Neural cell (in vitro differentiated cells): ENCODE measurements around the gene GET3.

ENCODE experiments used
- CTCF ChIP-seq: fragments of 450-650 bp; IDR thresholded peaks from 2 replicates; pipeline ENCODE4 v1.5.1; 2014; ENCODE audit warnings: antibody characterized with exemption, mild to moderate bottlenecking, moderate library complexity; ENCODE audit not compliant: poor library complexity, severe bottlenecking
- EZH2 ChIP-seq: fragments of 200-600, 300-800 bp; shearing (Covaris generic), sonication (generic); IDR thresholded peaks from 2 replicates; pipeline ENCODE4 v1.6.1; 2014; ENCODE audit warnings: antibody characterized with exemption, low read length, borderline replicate concordance, mild to moderate bottlenecking; ENCODE audit not compliant: insufficient read depth, poor library complexity, severe bottlenecking
- POLR2AphosphoS5 ChIP-seq: IDR thresholded peaks from 2 replicates; pipeline ENCODE4 v1.6.1; 2012

GRCh38 chr19:12706332-12706718, 31.0 kb upstream of the GET3 start:
- no peak for TF ChIP-seq CTCF
- no peak for TF ChIP-seq EZH2
- no peak for TF ChIP-seq POLR2AphosphoS5
